ENCODE results near the gene HSPA12B. TPM values are rescaled to one million over a fixed set of nuclear protein-coding genes. Genes with fewer than 3 reads are reported as not detected.

Gene HSPA12B
- total RNA-seq, 1 experiment from 2014 or later = 0.03 TPM

GRCh38 chr20:3735768-3736167 lies 3.3 kb downstream of the HSPA12B start:
- DNase-seq = no peak
- H3K27me3 ChIP-seq = no peaks in the 10 kb centered on the region
- no peak overlapping the region for H3K4me3 ChIP-seq
- no peaks in the 10 kb centered on the region for H3K9me3 ChIP-seq
- H3K36me3 ChIP-seq = no peaks in the 10 kb centered on the region

- Histone ChIP-seq H3K36me3 (no peaks in the 10 kb centered on the region), H3K9me3 (no peaks in the 10 kb centered on the region), H3K4me3 (no peak overlapping the region), H3K27me3 (no peaks in the 10 kb centered on the region)
- no peak for DNase-seq
These were observed 5.9 kb downstream of the HSPA12B start for GRCh38 chr20:3738111-3739053.

DNA sequence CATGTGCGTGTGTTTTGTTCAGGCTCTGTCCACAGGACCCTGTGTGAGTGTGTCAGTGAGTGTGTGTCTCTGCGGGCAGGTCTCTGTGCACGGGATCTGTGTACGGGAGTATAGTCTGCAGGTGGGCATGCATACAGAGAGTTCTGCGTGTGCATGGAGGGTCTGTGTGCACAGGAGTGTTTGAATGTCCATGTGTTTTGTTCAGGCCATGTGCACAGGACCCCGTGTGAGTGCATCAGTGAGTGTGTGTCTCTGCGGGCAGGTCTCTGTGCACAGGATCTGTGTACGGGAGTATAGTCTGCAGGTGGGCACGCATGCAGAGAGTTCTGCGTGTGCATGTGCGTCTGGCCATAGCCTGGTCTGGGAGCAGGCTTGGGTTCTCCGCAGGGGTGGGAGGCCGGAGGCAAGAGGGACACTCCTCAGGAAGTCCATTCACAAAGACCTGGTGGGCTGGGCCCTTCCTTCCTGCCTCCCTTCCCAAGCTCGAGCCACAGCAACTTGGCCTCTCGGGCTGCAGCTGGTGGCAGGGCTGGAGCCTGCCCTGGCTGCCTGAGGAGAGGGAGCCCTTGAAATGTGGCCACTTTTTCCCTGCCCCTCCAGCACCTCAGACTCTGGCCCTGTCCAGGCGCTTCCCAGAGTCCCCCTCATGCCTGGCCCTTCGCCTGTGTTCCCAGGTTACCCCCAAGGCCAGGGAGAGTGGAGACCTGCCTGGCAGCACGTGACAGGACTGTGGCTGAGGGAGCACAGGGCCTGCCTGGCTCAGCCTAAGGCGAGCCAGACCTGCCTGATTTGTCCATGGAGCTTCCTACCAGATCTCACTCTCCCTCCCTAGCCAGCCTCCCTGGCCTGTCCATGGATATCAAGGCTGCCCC lies 6.8 kb downstream of the HSPA12B start:
- Histone ChIP-seq H3K4me3 (no peak overlapping the region), H3K27me3 (no peaks in the 10 kb centered on the region), H3K36me3 (no peaks in the 10 kb centered on the region), H3K9me3 (no peaks in the 10 kb centered on the region)
- no peak for DNase-seq

DNA sequence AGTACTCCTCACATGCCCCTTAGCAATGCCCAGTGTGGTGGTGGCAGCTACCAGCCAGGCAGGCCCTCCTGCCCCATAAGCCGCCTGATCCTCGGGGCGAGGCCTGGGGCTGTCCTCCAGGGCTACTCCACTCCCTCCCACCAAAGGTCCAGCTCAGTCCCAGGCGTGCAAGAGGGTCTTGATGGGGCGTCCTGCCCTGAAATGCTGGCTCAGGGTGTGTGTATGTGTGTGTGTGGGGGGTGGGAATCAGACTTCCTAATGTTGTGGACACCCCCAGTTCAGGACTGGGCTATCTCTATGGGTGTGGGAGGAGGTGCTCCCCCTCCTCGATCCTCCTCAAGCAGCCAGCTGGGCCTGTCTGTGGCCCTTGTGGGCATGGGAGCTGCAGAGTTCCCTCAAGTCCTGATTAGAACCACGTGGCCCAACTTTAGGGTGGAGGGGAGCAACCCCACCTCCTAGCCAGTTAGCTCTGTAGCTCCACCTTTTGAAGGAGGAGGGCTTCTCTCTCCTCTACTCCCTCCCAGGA lies 7.5 kb downstream of the HSPA12B start:
- no peak for DNase-seq
- Histone ChIP-seq H3K4me3 (no peak overlapping the region), H3K36me3 (no peaks in the 10 kb centered on the region), H3K9me3 (no peaks in the 10 kb centered on the region), H3K27me3 (no peaks in the 10 kb centered on the region)

DNA sequence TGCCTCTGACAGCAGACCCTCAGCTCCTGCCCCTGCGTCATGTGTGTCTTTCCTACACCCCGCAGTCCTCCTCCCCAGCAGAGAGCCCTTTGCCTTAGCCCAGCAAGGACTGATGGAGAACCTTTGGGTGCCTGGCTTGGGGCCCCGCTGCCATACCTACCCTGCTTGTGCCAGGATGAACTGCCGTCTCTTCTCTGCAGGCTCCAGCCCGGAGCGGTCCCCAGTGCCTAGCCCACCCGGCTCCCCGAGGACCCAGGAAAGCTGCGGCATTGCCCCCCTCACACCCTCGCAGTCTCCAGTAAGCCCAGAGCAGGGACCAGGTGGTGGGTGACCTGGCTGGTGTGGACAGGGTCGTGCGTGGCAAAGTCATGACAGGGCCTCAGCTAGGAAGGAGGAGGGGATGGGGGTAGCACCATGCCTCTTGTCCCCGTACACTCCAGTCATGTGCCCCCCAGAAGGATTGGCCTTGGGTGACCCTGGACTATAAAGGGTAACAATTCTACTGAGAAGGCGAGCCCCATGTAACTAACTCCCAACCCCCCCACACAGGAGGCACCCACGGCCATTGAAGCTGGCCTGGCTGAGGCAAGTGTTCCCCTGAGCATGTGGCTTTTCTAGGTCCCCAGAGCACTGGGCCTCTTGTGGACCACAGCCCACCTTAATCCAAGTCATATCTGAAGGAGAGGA lies 8.3 kb downstream of the HSPA12B start:
- H3K36me3 ChIP-seq = no peaks in the 10 kb centered on the region
- DNase-seq = no peak
- H3K9me3 ChIP-seq = no peaks in the 10 kb centered on the region
- H3K27me3 ChIP-seq = no peaks in the 10 kb centered on the region
- H3K4me3 ChIP-seq = no peak overlapping the region

DNA sequence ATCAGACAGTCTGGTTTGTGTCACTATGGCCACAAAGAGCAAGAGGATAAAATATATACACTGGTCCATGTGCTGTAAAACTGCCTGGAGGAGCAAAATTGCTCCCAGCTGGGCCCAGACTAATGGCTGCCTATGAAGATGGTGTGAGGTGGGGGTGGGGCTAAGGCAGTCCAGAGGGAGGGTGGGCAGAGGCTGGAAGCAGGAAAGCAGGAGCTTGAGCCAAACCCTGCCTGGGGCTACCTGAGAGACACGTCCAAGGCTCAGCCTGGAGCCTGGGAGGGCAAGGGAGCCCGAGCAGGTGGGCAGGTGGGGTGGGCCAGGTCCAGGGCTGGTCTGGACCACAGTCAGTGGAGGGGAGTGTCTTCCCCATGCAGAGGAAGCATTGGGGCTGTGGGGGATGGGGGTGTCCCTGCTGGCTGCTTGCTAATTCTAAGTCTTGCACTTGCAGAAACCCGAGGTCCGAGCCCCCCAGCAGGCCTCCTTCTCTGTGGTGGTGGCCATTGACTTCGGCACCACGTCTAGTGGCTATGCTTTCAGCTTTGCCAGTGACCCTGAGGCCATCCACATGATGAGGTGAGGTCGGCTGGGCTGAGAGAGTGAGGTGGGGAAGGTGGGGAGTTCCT lies 9.5 kb downstream of the HSPA12B start:
- Histone ChIP-seq H3K27me3 (no peaks in the 10 kb centered on the region), H3K9me3 (no peaks in the 10 kb centered on the region), H3K36me3 (no peaks in the 10 kb centered on the region), H3K4me3 (no peak overlapping the region)
- no peak for DNase-seq

GRCh38 chr20:3743251-3743650 lies 10.8 kb downstream of the HSPA12B start:
- no peak for DNase-seq
- Histone ChIP-seq H3K4me3 (no peak overlapping the region), H3K27me3 (no peaks in the 10 kb centered on the region), H3K9me3 (no peaks in the 10 kb centered on the region), H3K36me3 (no peaks in the 10 kb centered on the region)

- H3K9me3 ChIP-seq = no peaks in the 10 kb centered on the region
- H3K4me3 ChIP-seq = no peak overlapping the region
These were observed 11.6 kb downstream of the HSPA12B start for GRCh38 chr20:3744037-3744436.

DNA sequence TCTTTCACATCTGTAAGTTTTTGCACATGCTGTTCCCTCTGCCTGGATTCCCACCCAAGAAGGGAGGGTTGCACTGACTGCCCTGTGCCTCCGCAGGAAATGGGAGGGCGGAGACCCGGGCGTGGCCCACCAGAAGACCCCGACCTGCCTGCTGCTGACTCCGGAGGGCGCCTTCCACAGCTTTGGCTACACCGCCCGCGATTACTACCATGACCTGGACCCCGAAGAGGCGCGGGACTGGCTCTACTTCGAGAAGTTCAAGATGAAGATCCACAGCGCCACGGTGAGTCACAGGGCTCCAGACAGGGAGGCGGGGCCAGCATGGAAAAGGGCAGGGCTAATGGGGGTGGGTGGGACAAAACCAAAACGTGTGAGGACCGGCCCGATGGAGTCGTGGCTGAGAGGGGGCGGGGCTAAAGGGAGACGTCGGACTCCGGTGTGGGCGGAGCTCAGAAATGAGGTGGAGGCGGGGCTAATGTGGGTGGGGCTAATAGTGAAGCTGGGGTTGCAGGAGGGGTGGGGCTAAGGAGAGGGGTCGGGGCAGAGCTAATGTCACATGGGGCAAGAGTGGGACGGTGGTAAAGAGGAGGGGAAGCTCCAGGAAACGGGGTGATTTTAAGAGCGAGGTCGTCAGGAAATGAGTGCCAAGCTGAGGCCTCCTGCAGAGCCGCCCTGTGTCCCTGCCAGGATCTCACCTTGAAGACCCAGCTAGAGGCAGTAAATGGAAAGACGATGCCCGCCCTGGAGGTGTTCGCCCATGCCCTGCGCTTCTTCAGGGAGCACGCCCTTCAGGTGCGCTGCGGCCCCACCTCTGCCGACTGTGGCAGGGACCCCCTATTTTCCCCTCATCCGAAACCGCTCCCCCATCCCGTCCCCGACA lies 12.6 kb downstream of the HSPA12B start:
- Histone ChIP-seq H3K27me3 (no peaks in the 10 kb centered on the region), H3K36me3 (no peaks in the 10 kb centered on the region), H3K9me3 (no peaks in the 10 kb centered on the region), H3K4me3 (no peak overlapping the region)
- DNase-seq = no peak

More at GRCh38 chr20:3744037-3744436, 11.6 kb downstream of the HSPA12B start:
- Histone ChIP-seq H3K27me3 (no peaks in the 10 kb centered on the region), H3K36me3 (no peaks in the 10 kb centered on the region)
- no peak for DNase-seq

GRCh38 chr20:3745686-3746173 lies 13.2 kb downstream of the HSPA12B start:
- H3K9me3 ChIP-seq = no peaks in the 10 kb centered on the region
- no peak overlapping the region for H3K4me3 ChIP-seq
- DNase-seq = no peak

DNA sequence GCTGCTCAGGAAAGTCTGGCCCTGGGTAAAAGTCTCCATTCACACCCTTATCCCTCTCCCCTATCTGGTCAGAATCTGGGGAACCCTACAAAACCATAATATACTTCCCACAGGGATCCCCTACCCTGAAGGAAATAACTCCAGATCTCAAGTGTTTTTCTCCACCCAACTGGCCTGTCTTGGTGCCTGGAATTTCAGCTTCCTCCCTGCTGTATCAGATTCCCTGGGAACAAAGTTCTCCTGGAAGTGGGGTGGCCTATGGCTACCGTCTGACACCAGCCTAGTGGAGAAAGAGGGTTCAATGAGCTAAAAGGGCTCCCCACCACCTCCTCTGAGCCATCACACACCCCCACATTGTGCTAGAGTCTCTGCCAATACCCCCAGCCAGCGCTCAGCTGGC lies 15.0 kb downstream of the HSPA12B start:
- Histone ChIP-seq H3K9me3 (no peaks in the 10 kb centered on the region), H3K27me3 (no peaks in the 10 kb centered on the region), H3K4me3 (no peak overlapping the region), H3K36me3 (no peaks in the 10 kb centered on the region)
- DNase-seq = no peak

More at GRCh38 chr20:3745686-3746173, 13.2 kb downstream of the HSPA12B start:
- H3K36me3 ChIP-seq = no peaks in the 10 kb centered on the region
- H3K27me3 ChIP-seq = no peaks in the 10 kb centered on the region

GRCh38 chr20:3748073-3748472 lies 15.6 kb downstream of the HSPA12B start:
- Histone ChIP-seq H3K36me3 (no peaks in the 10 kb centered on the region; the same call in 1 of the 2 replicates), H3K9me3 (no peaks in the 10 kb centered on the region), H3K27me3 (no peaks in the 10 kb centered on the region), H3K4me3 (no peak overlapping the region)
- no peak for DNase-seq

DNA sequence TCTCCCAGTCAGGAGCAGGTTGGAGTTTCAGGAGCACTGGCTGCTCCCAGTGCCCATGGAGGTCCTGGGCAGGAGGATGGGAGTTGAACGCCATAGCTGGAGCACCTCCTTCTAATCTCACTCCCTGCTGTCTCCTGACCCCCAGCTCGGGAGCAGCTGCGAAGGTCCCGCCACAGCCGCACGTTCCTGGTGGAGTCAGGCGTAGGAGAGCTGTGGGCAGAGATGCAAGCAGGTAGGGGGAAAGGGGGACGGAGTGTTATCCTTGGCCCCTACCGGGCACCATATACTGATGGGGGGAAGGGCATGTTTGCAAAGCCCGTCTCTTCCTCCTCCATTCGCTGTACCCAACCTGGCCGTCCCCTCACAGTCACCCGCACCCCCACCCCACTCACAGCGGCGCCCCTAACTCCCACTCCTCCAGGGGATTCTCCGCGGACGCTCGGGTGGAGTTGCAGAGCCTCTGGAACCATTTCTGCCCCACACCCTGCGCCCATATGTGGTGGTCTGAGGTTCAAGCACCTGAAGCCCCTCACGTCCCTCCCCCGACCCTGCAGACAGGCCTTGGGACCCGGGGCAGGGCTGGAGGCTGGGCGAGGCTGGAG lies 16.7 kb downstream of the HSPA12B start:
- H3K27me3 ChIP-seq = no peaks in the 10 kb centered on the region
- H3K4me3 ChIP-seq = no peak overlapping the region
- DNase-seq = no peak
- H3K36me3 ChIP-seq = no peaks in the 10 kb centered on the region; the same call in 1 of the 2 replicates
- no peaks in the 10 kb centered on the region for H3K9me3 ChIP-seq

- no peaks in the 10 kb centered on the region; the same call in 1 of the 2 replicates for H3K36me3 ChIP-seq
- no peaks in the 10 kb centered on the region for H3K27me3 ChIP-seq
- DNase-seq = no peak
- no peaks in the 10 kb centered on the region for H3K9me3 ChIP-seq
- no peak overlapping the region for H3K4me3 ChIP-seq
These were observed 17.4 kb downstream of the HSPA12B start for GRCh38 chr20:3749689-3750531.
